SK-N-SH (cell line): ENCODE data around the gene DCK. TPM values are rescaled to one million over a fixed set of nuclear protein-coding genes. Genes with fewer than 3 reads are reported as not detected.
A peak's percentile ranks its signal among the peaks of the same experiment; 100 is the strongest.

Experiments used
- CTCF ChIA-PET: fragments of 300-600, 350-600 bp; formaldehyde crosslinking; extraction: SDS; loops from one replicate; lab custom pipeline; 2021; lab: Yijun Ruan, JAX
- POLR2A ChIA-PET: fragments of 350-600 bp; sonication (Branson Sonifier 250); formaldehyde crosslinking; extraction: SDS; loops from one replicate; lab custom pipeline; 2020; ENCODE audit warnings: antibody characterized with exemption, inconsistent platforms; lab: Yijun Ruan, JAX
- DNase-seq: peaks from one replicate; pipeline ENCODE4 v3.0.0; 2012
- H2AFZ ChIP-seq: fragments of 200-600 bp; sonication (generic); 2 replicates; pipeline ENCODE4 v1.8.1; 2016; ENCODE audit warnings: antibody characterized with exemption, mild to moderate bottlenecking, low read depth
- H3F3A ChIP-seq: fragments of 200-600 bp; sonication (generic); replicated peaks from 2 replicates; pipeline ENCODE3; 2016; ENCODE audit warnings: antibody characterized with exemption, mild to moderate bottlenecking; ENCODE audit not compliant: insufficient read depth
- H3K27ac ChIP-seq, 2 experiments: fragments of 200-500 bp in 1 of 2; fragments of 200-600 bp in 1 of 2; sonication (Bioruptor generic) in 1 of 2; sonication (generic), shearing (Covaris generic) in 1 of 2; 2 replicates each; pipeline versions ENCODE4 v1.5.1 to v1.6.1; 2014 to 2016; ENCODE audit warnings: low read depth in 2 of 2, inconsistent platforms in 1 of 2, low read length in 1 of 2, mild to moderate bottlenecking in 1 of 2, mixed read lengths in 1 of 2
- H3K27me3 ChIP-seq: fragments of 200-600 bp; sonication (generic), shearing (Covaris generic); 2 replicates; pipeline ENCODE4 v1.6.1; 2016; ENCODE audit warnings: mixed run types; ENCODE audit not compliant: insufficient read depth
- H3K36me3 ChIP-seq, 2 experiments: fragments of 200-500 bp in 1 of 2; fragments of 200-600 bp in 1 of 2; sonication (Bioruptor generic) in 1 of 2; sonication (generic) in 1 of 2; replicated peaks in 1 of 2; 2 replicates each; pipeline versions ENCODE3 to v1.5.1; 2014 to 2016; ENCODE audit warnings: low read length in 1 of 2, mild to moderate bottlenecking in 1 of 2; ENCODE audit not compliant: insufficient read depth in 2 of 2, control insufficient read depth in 1 of 2
- H3K4me1 ChIP-seq, 2 experiments: fragments of 200-500 bp in 1 of 2; fragments of 200-600 bp in 1 of 2; sonication (Bioruptor generic) in 1 of 2; sonication (generic), shearing (Covaris generic) in 1 of 2; 2 replicates each; pipeline versions ENCODE4 v1.5.1 to v1.6.1; 2014 to 2016; ENCODE audit warnings: low read depth in 1 of 2, low read length in 1 of 2, mixed run types in 1 of 2; ENCODE audit not compliant: insufficient read depth in 2 of 2, control insufficient read depth in 1 of 2
- H3K4me2 ChIP-seq: fragments of 200-600 bp; sonication (generic), shearing (Covaris generic); 2 replicates; pipeline ENCODE4 v1.6.1; 2017; ENCODE audit warnings: mixed run types
- H3K4me3 ChIP-seq, 2 experiments: fragments of 200-500 bp in 1 of 2; fragments of 200-600 bp in 1 of 2; sonication (Bioruptor generic) in 1 of 2; sonication (generic), shearing (Covaris generic) in 1 of 2; 2 replicates each; pipeline versions ENCODE4 v1.5.1 to v1.8.1; 2014 to 2016; ENCODE audit warnings: low read depth in 2 of 2, inconsistent platforms in 1 of 2, low read length in 1 of 2, mild to moderate bottlenecking in 1 of 2, mixed read lengths in 1 of 2, moderate library complexity in 1 of 2
- H3K79me2 ChIP-seq: fragments of 200-600 bp; sonication (generic); 2 replicates; pipeline ENCODE4 v1.8.1; 2017; ENCODE audit warnings: mild to moderate bottlenecking; ENCODE audit not compliant: insufficient read depth
- H3K9ac ChIP-seq: fragments of 200-600 bp; sonication (generic); 2 replicates; pipeline ENCODE4 v1.6.1; 2017; ENCODE audit warnings: mixed run types
- H3K9me2 ChIP-seq: fragments of 200-600 bp; sonication (generic); 2 replicates; pipeline ENCODE4 v1.6.1; 2017; ENCODE audit warnings: mixed run types
- H3K9me3 ChIP-seq: fragments of 200-600 bp; sonication (generic); 2 replicates; pipeline ENCODE4 v1.6.1; 2017; ENCODE audit warnings: mixed run types, mild to moderate bottlenecking, moderate library complexity
- H4K20me1 ChIP-seq: fragments of 200-600 bp; sonication (generic); 2 replicates; pipeline ENCODE4 v1.6.1; 2017; ENCODE audit warnings: mild to moderate bottlenecking, mixed run types; ENCODE audit not compliant: insufficient read depth
- IRF3 ChIP-seq: fragments of 150-350 bp; IDR thresholded peaks from 2 replicates; pipeline ENCODE4 v1.6.1; 2016; ENCODE audit warnings: mild to moderate bottlenecking, low read depth, low read length
- PBX3 ChIP-seq: IDR thresholded peaks from 2 replicates; pipeline ENCODE4; 2012
- RCOR1 ChIP-seq: fragments of 150-350 bp; IDR thresholded peaks from 2 replicates; pipeline ENCODE4 v1.6.1; 2017; ENCODE audit warnings: antibody characterized with exemption, low read length
- REST ChIP-seq: IDR thresholded peaks from 2 replicates; pipeline ENCODE4 v1.6.1; 2012; ENCODE audit warnings: mild to moderate bottlenecking, low read depth, low read length, moderate library complexity
- TAF1 ChIP-seq: IDR thresholded peaks from 2 replicates; pipeline ENCODE4 v1.6.1; 2012; ENCODE audit warnings: low read depth, mild to moderate bottlenecking, low read length, moderate library complexity, borderline replicate concordance
- USF1 ChIP-seq: IDR thresholded peaks from 2 replicates; pipeline ENCODE4 v1.4.0; 2012; ENCODE audit warnings: low read depth, borderline replicate concordance
- WGBS: methylation state at CpG from one replicate; pipeline ENCODE4 v1.1.6; 2017; ENCODE audit warnings: low lambda C conversion rate; 5-methylcytosine and 5-hydroxymethylcytosine counted together
- polyA plus RNA-seq, 3 experiments: library from polyadenylated mRNA; depleted of rRNA; stranded (reverse); fragments of >200 nt; gene quantifications; 2 replicates each; pipeline ENCODE4 v1.2.3, GENCODE V29; 2012

DCK gene
- polyA plus RNA-seq, 1 of the 3 experiments (the other 2 are of a cell fraction) = 5.7 TPM

GRCh38 chr4:70994387-70995099, 1.1 kb downstream of the DCK start (continued):
- TF ChIP-seq TAF1 (no peak), PBX3 (no peak)

- WGBS = 80% methylated on average over 4 of the region's 4 CpGs
- CTCF ChIA-PET = interaction anchor here (0.7 to 2.6 kb wide), 5 partner anchors 13 to 344 kb away, joined by 3 to 20 read pairs (median 4); no protein-coding TSS in a partner anchor
- peaks cover 0 to 38% of the 10 kb centered on the region in 2 experiments for H3K36me3 ChIP-seq
- H3K9me2 ChIP-seq = no peaks in the 10 kb centered on the region
- H3K27ac ChIP-seq = no peak overlapping the region
- H3K4me2 ChIP-seq = peak overlapping the region; percentile 72; the same call in 1 of the 2 replicates
- peaks cover 8% of the 10 kb centered on the region for H3F3A ChIP-seq
- no peak overlapping the region for H3K4me3 ChIP-seq
- POLR2A ChIA-PET = interaction anchor here (1.1 kb wide), 1 partner anchor 13 kb away, joined by 3 read pairs; no protein-coding TSS in a partner anchor
- no peak overlapping the region; the same call in 1 of the 2 replicates for H3K9ac ChIP-seq
- H4K20me1 ChIP-seq = no peaks in the 10 kb centered on the region
- H3K4me1 ChIP-seq = peaks cover 7 to 10% of the 10 kb centered on the region in 2 experiments; a peak in 2 of 4 replicates
- TF ChIP-seq TAF1 (no peak), IRF3 (no peak), REST (no peak), USF1 (no peak), RCOR1 (no peak)
- TF ChIP-seq, all 33 proteins: peak for 0
- H3K79me2 ChIP-seq = peaks cover 74% of the 10 kb centered on the region
- H3K27me3 ChIP-seq = no peaks in the 10 kb centered on the region
- no peak for DNase-seq
- H3K9me3 ChIP-seq = peaks cover 4% of the 10 kb centered on the region; the same call in 1 of the 2 replicates
- no peak overlapping the region for H2AFZ ChIP-seq
These were observed 2.5 kb downstream of the DCK start for GRCh38 chr4:70996018-70996360.
